Activated CD4-positive, alpha-beta memory T cell treated with anti-CD3 and anti-CD28 coated beads for 36 hours (primary cell): Measurements from ENCODE around the gene PCK2. TPM values are rescaled to one million over a fixed set of nuclear protein-coding genes. Genes with fewer than 3 reads are reported as not detected.

Experiments
- CTCF ChIA-PET: fragments of 350-600 bp; sonication (Branson Sonifier 250); formaldehyde crosslinking; loops from one replicate; lab custom pipeline; 2021; ENCODE audit warnings: antibody characterized with exemption, inconsistent platforms; lab: Charles Lee
- POLR2A ChIA-PET: fragments of 350-600 bp; sonication (Branson Sonifier 250); formaldehyde crosslinking; loops from one replicate; lab custom pipeline; 2021; ENCODE audit warnings: antibody characterized with exemption; lab: Charles Lee
- DNase-seq: peaks from one replicate; pipeline ENCODE4 v3.0.0-alpha.2; 2020
- H3K27ac Mint-ChIP-seq: one replicate; pipeline ENCODE4 v1.8.0; 2021; ENCODE audit warnings: mixed read lengths
- H3K27me3 Mint-ChIP-seq: one replicate; pipeline ENCODE4 v1.8.0; 2021; ENCODE audit warnings: mixed read lengths
- H3K36me3 Mint-ChIP-seq: one replicate; pipeline ENCODE4 v1.8.0; 2021; ENCODE audit warnings: mixed read lengths
- H3K4me1 Mint-ChIP-seq: one replicate; pipeline ENCODE4 v1.8.0; 2021; ENCODE audit warnings: low read depth, mixed read lengths
- H3K4me3 Mint-ChIP-seq: one replicate; pipeline ENCODE4 v1.8.0; 2021; ENCODE audit warnings: mild to moderate bottlenecking, mixed read lengths
- H3K9me3 Mint-ChIP-seq: one replicate; pipeline ENCODE4 v1.8.0; 2021; ENCODE audit warnings: mixed read lengths
- intact Hi-C: fragments of 100-400 bp; cut with micrococcal nuclease; formaldehyde crosslinking; loops from one replicate; pipeline ENCODE4 v1.15.1; 2023
- total RNA-seq, 2 experiments: library from RNA; stranded (reverse); gene quantifications; one replicate each; pipeline ENCODE4 v1.2.3, GENCODE V29; 2021

Gene PCK2
- total RNA-seq, 2 experiments from 2014 or later, result 118 to 125 TPM

DNA sequence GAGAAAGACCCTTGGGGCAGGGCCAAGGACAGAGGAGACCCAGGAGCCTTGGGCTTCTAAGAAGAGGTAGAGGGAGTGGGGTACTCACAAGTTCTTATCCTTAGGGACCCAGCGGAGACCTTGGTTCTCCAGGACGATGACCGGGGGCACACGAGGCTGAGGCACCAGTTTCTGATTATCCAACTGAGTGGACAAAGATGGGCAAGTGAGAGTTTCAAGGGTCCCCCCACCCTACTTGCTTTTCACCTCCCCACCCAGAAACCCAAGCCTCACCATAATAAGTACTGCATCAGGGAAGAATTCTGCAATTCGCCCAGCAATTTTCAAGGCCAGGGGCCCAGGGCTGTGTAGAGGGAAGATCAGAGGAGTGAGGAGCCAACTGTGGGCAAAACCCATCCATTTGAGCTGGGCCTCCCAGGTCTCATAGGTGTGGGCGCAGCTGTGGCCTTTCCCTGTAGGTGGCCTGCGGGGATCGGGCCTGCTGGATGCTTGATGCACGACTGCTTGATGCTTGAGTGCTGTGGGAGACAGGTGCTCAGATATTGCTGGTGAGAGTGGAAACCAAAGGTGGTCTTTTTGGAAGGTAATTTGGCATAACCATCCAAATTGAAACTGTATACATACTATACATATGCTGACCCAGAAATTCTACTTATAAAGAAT lies 45.3 kb downstream of the PCK2 start:
- peaks cover 60% of the 10 kb centered on the region for H3K36me3 Mint-ChIP-seq
- no peaks in the 10 kb centered on the region for H3K27me3 Mint-ChIP-seq
- H3K9me3 Mint-ChIP-seq, result no peaks in the 10 kb centered on the region
- peaks cover 54% of the 10 kb centered on the region for H3K4me1 Mint-ChIP-seq
- intact Hi-C loops, result no loop called here
- peak overlapping the region; percentile 64 for H3K27ac Mint-ChIP-seq
- peak; percentile 62 for DNase-seq
- H3K4me3 Mint-ChIP-seq, result peak overlapping the region; percentile 97
- ChIA-PET POLR2A (interaction anchor here (1.1 to 4.9 kb wide), 5 partner anchors 21 to 56 kb away, joined by 3 to 73 read pairs (median 17); partner anchors contain the start of genes DCAF11, IRF9 and NRL), CTCF (interaction anchor here (1.4 to 7.1 kb wide), 3 partner anchors 21 to 31 kb away, joined by 3 to 59 read pairs (median 5); partner anchors contain the start of gene IRF9)

DNA sequence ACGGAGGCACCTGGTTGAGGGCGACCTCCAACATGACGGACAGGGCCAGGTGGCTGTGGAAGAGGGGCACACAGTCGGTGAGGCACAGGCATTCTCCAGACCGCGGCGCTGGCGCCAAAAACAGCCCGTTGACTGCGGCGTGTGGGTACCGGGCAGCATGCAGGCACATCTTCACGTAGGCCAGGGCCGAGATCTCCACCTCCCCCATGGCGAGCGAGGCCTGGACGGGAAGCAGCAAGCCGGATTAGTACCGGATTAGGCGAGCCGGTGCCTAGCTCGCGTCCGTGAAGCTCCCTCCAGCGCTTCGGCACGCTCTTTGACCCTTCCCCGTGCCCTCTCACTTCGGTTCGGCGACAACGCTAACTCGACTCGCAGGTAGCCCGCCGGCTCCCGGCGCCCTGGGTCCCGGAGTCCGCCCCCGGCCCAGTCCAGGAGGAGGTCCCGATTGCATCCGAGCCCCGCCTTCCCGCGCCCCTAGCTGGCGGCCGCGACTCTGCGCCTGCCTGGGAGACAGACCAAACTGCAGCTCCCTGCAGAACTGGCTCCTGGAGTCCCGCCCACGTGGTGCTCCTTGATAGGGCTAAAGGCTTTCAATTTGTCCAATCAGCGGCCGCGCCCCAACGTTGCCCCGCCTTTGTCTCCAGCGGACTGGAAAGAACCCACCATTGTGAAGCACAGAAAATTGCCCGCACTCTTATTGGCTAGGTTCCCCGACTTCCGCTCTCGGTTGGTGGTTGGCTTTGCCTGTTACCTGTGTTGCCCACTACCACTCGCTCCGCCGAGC lies 47.2 kb downstream of the PCK2 start, which contains the start of gene EMC9:
TSS of gene EMC9 (minus strand) at position 495 of the 784 bp plus-strand sequence. CDS start at position 208, 287 bp downstream.
- Mint-ChIP-seq H3K4me1 (peaks cover 65% of the 10 kb centered on the region), H3K4me3 (peak within 1 kb of the TSS; percentile 97), H3K9me3 (no peaks in the 10 kb centered on the region), H3K27ac (peak within 1 kb of the TSS; percentile 94), H3K36me3 (peaks cover 75% of the 10 kb centered on the region), H3K27me3 (no peaks in the 10 kb centered on the region)
- DNase-seq, result peak; percentile 100
- ChIA-PET POLR2A (interaction anchor here (0.7 to 2.5 kb wide), 11 partner anchors 9 to 130 kb away, joined by 3 to 32 read pairs (median 4); partner anchors contain the start of genes CHMP4A, DCAF11, IPO4 and IRF9), CTCF (interaction anchor here (0.7 to 7.1 kb wide), 10 partner anchors 11 to 101 kb away, joined by 3 to 59 read pairs (median 4); partner anchors contain the start of genes DCAF11, FITM1, IRF9 and NRL)
- intact Hi-C loops, result loop anchor here (1.0 kb wide), 5 partner anchors 20 to 72 kb away; partner anchors contain the start of genes CHMP4A, DCAF11, IPO4 and IRF9

DNA sequence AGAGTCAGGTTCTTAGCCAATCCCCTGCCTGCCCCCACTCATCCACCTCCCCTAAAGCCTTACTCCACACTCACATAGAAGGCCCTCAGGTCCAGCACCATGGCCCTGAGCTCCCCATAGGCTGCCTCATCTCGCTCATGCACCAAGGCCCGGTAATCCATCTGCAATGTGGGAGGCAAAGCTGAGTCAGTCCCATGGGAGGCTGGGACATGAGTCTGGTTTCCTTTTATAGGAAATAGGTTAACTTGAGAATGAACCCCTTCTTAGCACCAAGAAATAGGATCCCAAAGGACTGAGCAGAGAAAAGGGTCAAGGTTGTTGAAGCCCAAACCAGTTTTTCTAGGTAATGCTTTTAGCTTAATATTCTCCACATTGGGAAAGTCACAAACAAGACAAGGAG lies 49.4 kb downstream of the PCK2 start:
- intact Hi-C loops, result no loop called here
- ChIA-PET POLR2A (interaction anchor here (1.1 kb wide), 1 partner anchor 52 kb away, joined by 4 read pairs; the partner anchor contains the start of gene TM9SF1), CTCF (interaction anchor here (1.5 to 6.3 kb wide), 2 partner anchors 18 to 85 kb away, joined by 3 to 76 read pairs; partner anchors contain the start of gene IRF9)
- DNase-seq, result no peak
- H3K27ac Mint-ChIP-seq, result peak overlapping the region; percentile 38
- H3K9me3 Mint-ChIP-seq, result no peaks in the 10 kb centered on the region
- H3K4me3 Mint-ChIP-seq, result no peak overlapping the region
- H3K27me3 Mint-ChIP-seq, result no peaks in the 10 kb centered on the region
- H3K36me3 Mint-ChIP-seq, result peaks cover 61% of the 10 kb centered on the region
- H3K4me1 Mint-ChIP-seq, result peaks cover 54% of the 10 kb centered on the region

DNA sequence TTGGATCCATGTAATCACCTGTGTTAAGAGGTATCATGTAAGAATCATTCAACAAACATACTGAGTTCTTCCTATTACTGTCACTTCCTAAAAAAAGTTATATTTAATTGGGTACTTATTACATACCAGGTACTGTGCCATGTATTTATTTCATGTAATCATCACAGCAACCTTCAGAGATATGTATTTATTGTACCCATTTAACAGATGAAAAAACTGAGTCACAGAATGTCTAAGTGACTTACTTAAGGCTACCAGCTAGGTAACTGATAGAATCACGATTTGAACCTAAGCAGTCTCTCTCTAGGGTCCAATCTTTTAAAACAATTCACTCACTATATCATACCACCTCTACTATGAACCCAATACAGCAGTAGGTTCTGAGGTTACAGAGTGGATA lies 50.3 kb downstream of the PCK2 start:
- DNase-seq, result no peak
- Mint-ChIP-seq H3K4me1 (peaks cover 54% of the 10 kb centered on the region), H3K27me3 (no peaks in the 10 kb centered on the region), H3K9me3 (no peaks in the 10 kb centered on the region), H3K27ac (peak overlapping the region; percentile 58), H3K36me3 (peaks cover 60% of the 10 kb centered on the region), H3K4me3 (peak overlapping the region; percentile 41)
- ChIA-PET POLR2A (interaction anchor here (4.1 kb wide), 1 partner anchor 30 kb away, joined by 38 read pairs; the partner anchor contains the start of genes DCAF11 and NRL), CTCF (interaction anchor here (1.5 to 6.3 kb wide), 2 partner anchors 17 to 86 kb away, joined by 3 to 76 read pairs; partner anchors contain the start of gene IRF9)
- intact Hi-C loops, result no loop called here

DNA sequence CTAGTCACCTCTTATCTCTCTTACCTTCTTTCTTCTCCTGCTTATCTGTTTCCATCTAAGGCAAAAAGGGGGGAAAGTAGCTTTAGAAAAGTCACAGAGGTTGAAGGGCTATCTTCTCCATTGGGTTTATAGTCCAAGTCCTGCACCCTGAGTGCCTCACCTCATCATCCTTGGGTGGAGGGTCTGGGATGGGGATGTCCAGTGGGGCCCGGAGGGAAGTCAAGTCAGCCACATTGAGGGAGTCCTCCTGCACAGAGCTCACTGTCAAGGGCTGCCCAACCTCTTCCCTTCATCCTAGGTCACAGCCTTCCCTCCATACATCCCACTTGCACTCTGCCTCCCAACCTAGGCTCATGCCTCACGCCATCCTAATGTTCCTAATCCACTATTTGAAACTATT lies 51.1 kb downstream of the PCK2 start:
- no peaks in the 10 kb centered on the region for H3K9me3 Mint-ChIP-seq
- intact Hi-C loops, result loop anchor here (5.0 kb wide), 1 partner anchor 152 kb away; the partner anchor contains the start of genes DHRS1 and NOP9
- H3K4me3 Mint-ChIP-seq, result peak overlapping the region; percentile 100
- DNase-seq, result no peak
- peak overlapping the region; percentile 99 for H3K27ac Mint-ChIP-seq
- H3K4me1 Mint-ChIP-seq, result peaks cover 53% of the 10 kb centered on the region
- no peaks in the 10 kb centered on the region for H3K27me3 Mint-ChIP-seq
- H3K36me3 Mint-ChIP-seq, result peaks cover 56% of the 10 kb centered on the region
- ChIA-PET POLR2A (interaction anchor here (3.4 to 4.1 kb wide), 5 partner anchors 9 to 51 kb away, joined by 18 to 60 read pairs (median 38); partner anchors contain the start of genes DCAF11, IRF9, NRL and PCK2), CTCF (interaction anchor here (0.8 to 6.3 kb wide), 5 partner anchors 9 to 55 kb away, joined by 3 to 76 read pairs (median 16); partner anchors contain the start of genes IRF9 and PSME1)

DNA sequence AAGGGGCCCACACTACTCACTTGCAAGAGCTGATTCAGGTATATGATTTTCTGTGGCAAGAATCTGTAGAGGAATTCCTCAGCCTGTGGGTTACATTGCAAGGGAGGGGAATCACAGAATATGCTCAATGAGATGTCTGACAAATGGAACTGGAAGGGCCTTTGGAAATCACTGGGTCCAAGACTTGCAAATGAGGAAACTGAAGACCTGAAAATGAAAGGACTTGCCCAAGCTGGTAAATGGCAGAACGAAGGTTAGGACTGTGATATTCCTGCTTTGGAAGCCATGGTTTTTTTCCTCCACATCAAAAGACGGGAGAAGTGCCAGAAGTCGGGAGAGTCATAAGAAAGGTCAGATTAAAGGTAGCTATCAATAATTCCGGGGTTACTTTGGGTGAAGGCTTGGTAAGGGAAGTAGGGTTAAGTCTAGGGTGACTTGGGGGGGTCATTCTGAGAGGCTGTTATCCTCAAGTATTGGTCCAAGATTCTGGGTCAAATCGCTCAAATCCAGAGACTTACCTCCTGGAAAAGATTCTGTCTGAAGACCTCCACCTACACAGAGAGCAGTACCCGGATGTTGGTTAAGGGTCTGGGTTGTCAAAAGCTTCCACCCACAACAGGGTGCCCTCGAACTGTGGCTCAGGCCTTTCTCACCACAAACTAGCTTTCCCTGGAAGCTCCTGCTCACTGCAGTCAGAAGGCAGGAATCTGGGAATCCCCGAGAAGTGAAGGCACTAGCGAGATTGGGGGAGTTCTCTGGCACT lies 51.8 kb downstream of the PCK2 start:
- Mint-ChIP-seq H3K36me3 (peaks cover 60% of the 10 kb centered on the region), H3K27ac (peak overlapping the region; percentile 99), H3K27me3 (no peaks in the 10 kb centered on the region), H3K4me3 (peak overlapping the region; percentile 100), H3K9me3 (no peaks in the 10 kb centered on the region), H3K4me1 (peaks cover 58% of the 10 kb centered on the region)
- POLR2A ChIA-PET, result interaction anchor here (0.7 to 4.1 kb wide), 10 partner anchors 9 to 557 kb away, joined by 3 to 60 read pairs (median 12); partner anchors contain the start of genes DCAF11, IRF9, NRL and PCK2
- DNase-seq, result no peak
- intact Hi-C loops, result loop anchor here (1.0 to 5.0 kb wide), 5 partner anchors 51 to 285 kb away; partner anchors contain the start of genes CARMIL3, DHRS1, GMPR2 and NEDD8
- CTCF ChIA-PET, result interaction anchor here (0.8 to 6.3 kb wide), 11 partner anchors 9 to 162 kb away, joined by 3 to 76 read pairs (median 5); partner anchors contain the start of genes CIDEB, IRF9, PSME1 and TINF2

DNA sequence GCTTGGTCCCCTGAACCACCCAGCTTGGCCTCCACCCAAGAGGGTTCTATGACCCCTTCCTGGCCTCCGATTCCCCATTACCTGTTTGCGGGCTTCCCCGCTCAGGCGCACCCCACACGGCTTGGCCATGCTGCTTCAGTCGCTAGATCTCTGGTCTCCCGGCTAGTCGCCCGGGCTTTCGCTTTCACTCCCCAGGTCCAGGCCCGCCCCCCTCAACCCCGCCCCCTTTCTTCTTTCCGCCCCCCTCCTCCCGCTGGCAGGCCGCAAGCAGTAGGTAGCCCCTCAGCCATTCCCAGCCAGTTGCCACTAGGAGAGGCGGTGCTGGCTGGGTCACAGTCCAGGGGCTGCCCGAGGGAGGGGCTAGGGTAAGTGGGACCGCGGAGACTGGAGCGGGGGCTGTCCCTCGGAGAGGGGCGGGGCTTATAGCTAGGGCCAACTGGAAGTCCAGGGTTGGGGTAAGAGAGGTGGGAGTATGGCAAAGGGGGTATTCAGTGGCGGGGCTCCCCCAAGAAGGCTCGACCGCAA lies 52.4 kb downstream of the PCK2 start, which contains the start of gene PSME2:
TSS of gene PSME2 (minus strand) at position 158 of the 525 bp plus-strand sequence. CDS start at position 129, 29 bp downstream.
- peak; percentile 95 for DNase-seq
- no peaks in the 10 kb centered on the region for H3K9me3 Mint-ChIP-seq
- peaks cover 59% of the 10 kb centered on the region for H3K36me3 Mint-ChIP-seq
- no peaks in the 10 kb centered on the region for H3K27me3 Mint-ChIP-seq
- peaks cover 58% of the 10 kb centered on the region for H3K4me1 Mint-ChIP-seq
- H3K4me3 Mint-ChIP-seq, result peak within 1 kb of the TSS; percentile 100
- ChIA-PET POLR2A (interaction anchor here (0.5 to 4.1 kb wide), 16 partner anchors 10 to 557 kb away, joined by 3 to 60 read pairs (median 4); partner anchors contain the start of genes CBLN3, CHMP4A, DCAF11 and IRF9), CTCF (interaction anchor here (1.0 to 6.3 kb wide), 13 partner anchors 9 to 162 kb away, joined by 3 to 76 read pairs (median 5); partner anchors contain the start of genes CIDEB, DCAF11, IRF9 and NRL)
- peak within 1 kb of the TSS; percentile 99 for H3K27ac Mint-ChIP-seq
- intact Hi-C loops, result loop anchor here (1.0 to 5.0 kb wide), 5 partner anchors 51 to 284 kb away; partner anchors contain the start of genes CARMIL3, DHRS1, GMPR2 and NEDD8

DNA sequence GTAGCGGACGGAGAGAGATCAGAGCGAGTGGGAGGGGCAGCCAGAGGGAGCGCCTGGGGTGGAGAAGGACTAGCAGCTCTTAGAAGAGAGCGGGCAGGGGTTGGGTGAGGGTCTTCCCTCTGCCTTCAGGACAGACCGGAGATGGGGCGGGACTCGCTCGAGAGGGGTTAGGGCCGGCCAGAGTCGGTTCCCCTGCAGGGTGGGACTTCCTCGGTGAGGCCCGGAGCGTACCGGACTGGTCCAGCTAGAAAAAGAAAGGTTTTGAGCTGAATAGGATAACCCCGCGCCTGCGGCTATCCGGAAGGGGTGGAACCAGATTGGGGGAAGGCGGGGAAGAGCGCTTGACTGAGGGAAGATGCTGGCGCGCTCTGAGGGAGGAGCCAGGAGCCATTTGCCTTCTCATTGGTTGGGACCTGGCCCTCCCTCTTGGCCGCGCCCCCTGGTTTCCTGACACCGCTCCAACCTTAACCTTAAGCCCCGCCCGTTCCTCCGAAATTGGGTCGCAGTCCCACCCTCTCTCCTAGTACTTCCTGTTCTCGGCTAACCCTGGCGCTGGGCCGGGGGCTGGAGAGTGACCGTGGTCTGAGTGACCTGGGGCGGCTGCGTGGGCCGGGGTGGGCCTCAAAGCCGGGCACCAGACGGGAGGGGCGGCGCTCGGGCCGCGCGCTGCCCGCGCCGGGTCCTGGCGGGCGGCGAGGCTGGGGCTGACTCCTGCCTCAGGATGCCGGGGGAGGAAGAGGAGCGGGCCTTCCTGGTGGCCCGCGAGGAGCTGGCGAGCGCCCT lies 53.1 kb downstream of the PCK2 start, which contains the start of gene RNF31:
TSS of gene RNF31 (plus strand) at position 521 of the 783 bp plus-strand sequence. CDS start at position 722, 201 bp downstream.
- peaks cover 56% of the 10 kb centered on the region for H3K4me1 Mint-ChIP-seq
- intact Hi-C loops, result loop anchor here (1.0 to 5.0 kb wide), 10 partner anchors 11 to 284 kb away; partner anchors contain the start of genes CARMIL3, CHMP4A, DCAF11 and DHRS1

More for the DNA sequence above, 53.1 kb downstream of the PCK2 start, which contains the start of gene RNF31:
- Mint-ChIP-seq H3K9me3 (no peaks in the 10 kb centered on the region), H3K27me3 (no peaks in the 10 kb centered on the region), H3K36me3 (peaks cover 59% of the 10 kb centered on the region), H3K27ac (peak within 1 kb of the TSS; percentile 99), H3K4me3 (peak within 1 kb of the TSS; percentile 100)
- ChIA-PET CTCF (interaction anchor here (1.0 to 6.3 kb wide), 12 partner anchors 8 to 161 kb away, joined by 3 to 76 read pairs (median 6); partner anchors contain the start of genes CIDEB, DCAF11, IRF9 and NRL), POLR2A (interaction anchor here (0.5 to 4.1 kb wide), 16 partner anchors 9 to 283 kb away, joined by 3 to 60 read pairs (median 4); partner anchors contain the start of genes CBLN3, CHMP4A, DCAF11 and IRF9)
- peak; percentile 99 for DNase-seq
